Measurements from ENCODE around the gene GNGT2.

GNGT2 gene

DNA sequence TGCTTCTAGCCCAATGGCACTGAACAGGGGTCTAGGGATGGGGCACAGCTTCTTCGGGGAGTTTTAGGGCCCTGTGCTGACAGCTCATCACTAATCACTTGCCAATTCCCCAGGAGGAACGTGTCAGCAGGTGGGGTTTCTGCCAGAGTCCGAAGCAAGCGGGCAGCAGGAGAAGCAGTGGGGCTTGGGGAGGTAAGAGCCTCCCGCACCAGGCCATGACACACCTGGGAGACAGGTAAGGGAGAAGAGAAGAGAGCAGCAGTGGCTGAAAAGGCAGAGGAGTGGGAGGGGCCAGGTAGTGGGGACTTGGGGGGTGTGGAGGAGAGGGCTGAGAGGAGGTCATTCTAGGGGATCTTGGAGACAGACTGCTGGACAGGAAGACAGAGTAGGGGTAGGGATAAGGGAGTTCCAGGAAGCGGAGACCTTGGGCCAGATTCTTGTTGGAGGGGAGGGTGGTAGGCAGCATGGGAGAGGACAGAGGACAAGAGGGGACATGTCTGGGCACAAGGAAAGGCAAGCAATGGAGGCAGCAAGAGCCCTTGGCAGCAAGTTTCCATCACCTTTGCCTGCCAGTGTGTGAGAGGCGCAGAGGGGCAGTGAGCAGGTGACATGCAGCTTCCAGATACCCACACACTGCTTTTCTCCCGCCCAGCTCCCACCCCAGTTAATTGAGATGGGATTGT lies 15.3 kb upstream of the GNGT2 start:
- Mint-ChIP-seq H3K36me3 (ENCODE audit: insufficient read depth) (peaks cover 29% of the 10 kb centered on the region), H3K4me1 (peaks cover 50% of the 10 kb centered on the region), H3K4me3 (no peak overlapping the region), H3K9me3 (no peaks in the 10 kb centered on the region), H3K27me3 (no peaks in the 10 kb centered on the region), H3K27ac (ENCODE audit: low read depth) (no peak overlapping the region)
- DNase-seq (ENCODE audit: low spot score in 2 of 2): no peak
- no peak for ATAC-seq (replicated peaks; ENCODE audit: extremely low read depth, poor library complexity, severe bottlenecking)

DNA sequence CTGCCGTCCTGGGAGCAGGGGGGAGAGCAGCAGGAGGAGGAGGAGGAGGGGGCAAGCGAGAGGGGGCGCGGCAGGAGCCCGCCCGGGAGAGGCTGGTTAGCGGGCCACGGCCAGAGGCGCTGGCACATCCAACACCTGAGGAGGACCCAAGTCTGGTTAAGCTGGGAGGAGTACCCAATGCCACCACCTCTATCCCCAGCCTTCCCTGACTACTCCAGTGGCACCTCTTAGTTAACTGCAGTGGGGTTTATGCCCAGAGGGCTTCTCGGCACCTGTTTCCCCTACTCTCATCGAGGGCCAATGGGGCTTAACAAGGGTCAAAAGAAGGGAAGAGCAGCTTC lies 14.6 kb upstream of the GNGT2 start:
- Mint-ChIP-seq H3K36me3 (ENCODE audit: insufficient read depth) (peaks cover 34% of the 10 kb centered on the region), H3K27me3 (no peaks in the 10 kb centered on the region), H3K4me1 (peaks cover 56% of the 10 kb centered on the region), H3K9me3 (no peaks in the 10 kb centered on the region), H3K4me3 (peak overlapping the region; percentile 77), H3K27ac (ENCODE audit: low read depth) (peak overlapping the region; percentile 79)
- DNase-seq (ENCODE audit: low spot score in 2 of 2) (no peak), ATAC-seq (replicated peaks; ENCODE audit: extremely low read depth, poor library complexity, severe bottlenecking) (no peak)

- peak; percentile 54 for ATAC-seq (replicated peaks; ENCODE audit: extremely low read depth, poor library complexity, severe bottlenecking)
- peak; percentile 47 to 56 for DNase-seq (ENCODE audit: low spot score in 2 of 2)
- Mint-ChIP-seq H3K4me1 (peaks cover 56% of the 10 kb centered on the region), H3K4me3 (peak overlapping the region; percentile 77), H3K9me3 (no peaks in the 10 kb centered on the region), H3K27me3 (no peaks in the 10 kb centered on the region), H3K27ac (ENCODE audit: low read depth) (peak overlapping the region; percentile 79), H3K36me3 (ENCODE audit: insufficient read depth) (peaks cover 39% of the 10 kb centered on the region)
Measured at GRCh38 chr17:49224198-49224996, 14.0 kb upstream of the GNGT2 start.

GRCh38 chr17:49223517-49224197 lies 13.3 kb upstream of the GNGT2 start:
- H3K27ac Mint-ChIP-seq (ENCODE audit: low read depth): peak overlapping the region; percentile 82
- peaks cover 57% of the 10 kb centered on the region for H3K4me1 Mint-ChIP-seq
- ATAC-seq (replicated peaks; ENCODE audit: extremely low read depth, poor library complexity, severe bottlenecking): no peak
- H3K4me3 Mint-ChIP-seq: peak overlapping the region; percentile 77
- DNase-seq (ENCODE audit: low spot score in 2 of 2): peak; percentile 37 to 64
- H3K36me3 Mint-ChIP-seq (ENCODE audit: insufficient read depth): peaks cover 46% of the 10 kb centered on the region
- H3K9me3 Mint-ChIP-seq: no peaks in the 10 kb centered on the region
- no peaks in the 10 kb centered on the region for H3K27me3 Mint-ChIP-seq

- Mint-ChIP-seq H3K4me3 (peak overlapping the region; percentile 77), H3K27ac (ENCODE audit: low read depth) (peak overlapping the region; percentile 82), H3K9me3 (no peaks in the 10 kb centered on the region), H3K4me1 (peaks cover 61% of the 10 kb centered on the region), H3K36me3 (ENCODE audit: insufficient read depth) (peaks cover 49% of the 10 kb centered on the region), H3K27me3 (no peaks in the 10 kb centered on the region)
- DNase-seq (ENCODE audit: low spot score in 2 of 2) (no peak), ATAC-seq (replicated peaks; ENCODE audit: extremely low read depth, poor library complexity, severe bottlenecking) (no peak)
Measured at GRCh38 chr17:49223168-49223516, 12.8 kb upstream of the GNGT2 start.

GRCh38 chr17:49219987-49220386 lies 9.6 kb upstream of the GNGT2 start:
- H3K4me1 Mint-ChIP-seq: peaks cover 73% of the 10 kb centered on the region
- peak overlapping the region; percentile 98 for H3K27ac Mint-ChIP-seq (ENCODE audit: low read depth)
- DNase-seq (ENCODE audit: low spot score in 2 of 2) (no peak), ATAC-seq (replicated peaks; ENCODE audit: extremely low read depth, poor library complexity, severe bottlenecking) (no peak)
- H3K9me3 Mint-ChIP-seq: no peaks in the 10 kb centered on the region
- H3K4me3 Mint-ChIP-seq: peak overlapping the region; percentile 77
- H3K36me3 Mint-ChIP-seq (ENCODE audit: insufficient read depth): peaks cover 60% of the 10 kb centered on the region
- H3K27me3 Mint-ChIP-seq: no peaks in the 10 kb centered on the region

GRCh38 chr17:49218941-49219913 lies 8.9 kb upstream of the GNGT2 start:
- peaks cover 73% of the 10 kb centered on the region for H3K4me1 Mint-ChIP-seq
- no peaks in the 10 kb centered on the region for H3K9me3 Mint-ChIP-seq
- H3K27ac Mint-ChIP-seq (ENCODE audit: low read depth): peak overlapping the region; percentile 98
- H3K36me3 Mint-ChIP-seq (ENCODE audit: insufficient read depth): peaks cover 61% of the 10 kb centered on the region
- DNase-seq (ENCODE audit: low spot score in 2 of 2) (peak; percentile 43 to 73), ATAC-seq (replicated peaks; ENCODE audit: extremely low read depth, poor library complexity, severe bottlenecking) (peak; percentile 80)
- H3K4me3 Mint-ChIP-seq: peak overlapping the region; percentile 77
- H3K27me3 Mint-ChIP-seq: no peaks in the 10 kb centered on the region

DNA sequence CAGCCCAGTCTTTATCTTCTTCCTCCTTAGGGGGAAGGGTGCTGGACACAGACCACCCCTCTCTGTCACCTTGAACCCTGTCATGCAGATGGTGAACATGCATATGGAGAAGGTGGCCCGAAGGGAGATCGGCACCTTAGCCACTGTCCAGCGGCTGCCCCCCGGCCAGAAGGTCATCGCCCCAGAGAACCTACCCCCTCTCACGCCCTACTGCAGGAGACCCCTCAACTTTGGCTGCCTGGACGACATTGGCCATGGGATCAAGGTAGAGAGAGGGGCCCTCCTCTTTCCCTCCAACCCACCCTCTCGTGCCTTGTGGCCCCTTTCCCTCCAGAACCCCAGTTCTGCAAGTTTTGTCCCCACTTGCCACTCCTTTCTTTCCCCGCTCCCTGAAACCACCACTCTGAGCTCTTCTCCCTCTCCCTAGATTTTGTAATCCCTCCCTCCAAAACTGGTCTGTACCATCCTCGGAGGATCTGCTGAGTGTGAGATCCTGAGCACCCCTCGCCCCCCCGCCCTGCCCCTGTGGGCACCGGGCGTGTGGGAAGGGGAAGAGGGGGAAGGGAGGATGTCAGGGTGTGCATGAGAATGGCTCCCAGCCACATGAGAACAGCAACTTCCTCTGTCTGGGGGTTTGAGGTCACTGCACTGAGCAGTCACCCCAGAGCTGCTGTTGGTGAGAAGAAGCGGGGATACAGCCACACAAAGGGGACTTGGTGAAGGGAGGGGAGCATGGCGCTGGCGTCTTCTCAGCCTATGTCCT lies 7.5 kb upstream of the GNGT2 start:
- peak overlapping the region; percentile 77 for H3K4me3 Mint-ChIP-seq
- ATAC-seq (replicated peaks; ENCODE audit: extremely low read depth, poor library complexity, severe bottlenecking) (peak; percentile 88), DNase-seq (ENCODE audit: low spot score in 2 of 2) (peak; percentile 56 to 84)
- no peaks in the 10 kb centered on the region for H3K9me3 Mint-ChIP-seq
- no peaks in the 10 kb centered on the region for H3K27me3 Mint-ChIP-seq
- H3K27ac Mint-ChIP-seq (ENCODE audit: low read depth): peak overlapping the region; percentile 98
- peaks cover 73% of the 10 kb centered on the region for H3K4me1 Mint-ChIP-seq
- H3K36me3 Mint-ChIP-seq (ENCODE audit: insufficient read depth): peaks cover 53% of the 10 kb centered on the region

GRCh38 chr17:49216953-49217650 lies 6.7 kb upstream of the GNGT2 start:
- H3K9me3 Mint-ChIP-seq: no peaks in the 10 kb centered on the region
- peak overlapping the region; percentile 98 for H3K27ac Mint-ChIP-seq (ENCODE audit: low read depth)
- H3K36me3 Mint-ChIP-seq (ENCODE audit: insufficient read depth): peaks cover 46% of the 10 kb centered on the region
- peak overlapping the region; percentile 77 for H3K4me3 Mint-ChIP-seq
- peaks cover 79% of the 10 kb centered on the region for H3K4me1 Mint-ChIP-seq
- ATAC-seq (replicated peaks; ENCODE audit: extremely low read depth, poor library complexity, severe bottlenecking) (no peak), DNase-seq (ENCODE audit: low spot score in 2 of 2) (no peak)
- no peaks in the 10 kb centered on the region for H3K27me3 Mint-ChIP-seq

DNA sequence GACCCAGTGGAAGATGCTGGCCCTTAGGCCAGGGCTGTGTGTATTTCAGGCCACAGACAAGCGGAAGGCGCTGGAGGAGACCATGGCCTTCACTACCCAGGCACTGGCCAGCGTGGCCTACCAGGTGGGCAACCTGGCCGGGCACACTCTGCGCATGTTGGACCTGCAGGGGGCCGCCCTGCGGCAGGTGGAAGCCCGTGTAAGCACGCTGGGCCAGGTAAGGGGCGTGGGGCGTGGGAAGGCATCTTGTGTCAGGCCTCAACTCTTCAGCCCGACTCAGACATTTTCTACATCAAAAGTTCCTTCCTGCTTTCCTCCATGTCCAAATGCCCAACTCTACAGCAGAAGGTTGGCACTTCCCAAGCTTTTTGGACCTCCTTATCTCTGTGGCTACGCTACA lies 6.1 kb upstream of the GNGT2 start:
- Mint-ChIP-seq H3K27ac (ENCODE audit: low read depth) (peak overlapping the region; percentile 98), H3K4me1 (peaks cover 82% of the 10 kb centered on the region), H3K9me3 (no peaks in the 10 kb centered on the region), H3K27me3 (no peaks in the 10 kb centered on the region), H3K36me3 (ENCODE audit: insufficient read depth) (peaks cover 42% of the 10 kb centered on the region), H3K4me3 (peak overlapping the region; percentile 77)
- DNase-seq (ENCODE audit: low spot score in 2 of 2): no peak
- ATAC-seq (replicated peaks; ENCODE audit: extremely low read depth, poor library complexity, severe bottlenecking): no peak

DNA sequence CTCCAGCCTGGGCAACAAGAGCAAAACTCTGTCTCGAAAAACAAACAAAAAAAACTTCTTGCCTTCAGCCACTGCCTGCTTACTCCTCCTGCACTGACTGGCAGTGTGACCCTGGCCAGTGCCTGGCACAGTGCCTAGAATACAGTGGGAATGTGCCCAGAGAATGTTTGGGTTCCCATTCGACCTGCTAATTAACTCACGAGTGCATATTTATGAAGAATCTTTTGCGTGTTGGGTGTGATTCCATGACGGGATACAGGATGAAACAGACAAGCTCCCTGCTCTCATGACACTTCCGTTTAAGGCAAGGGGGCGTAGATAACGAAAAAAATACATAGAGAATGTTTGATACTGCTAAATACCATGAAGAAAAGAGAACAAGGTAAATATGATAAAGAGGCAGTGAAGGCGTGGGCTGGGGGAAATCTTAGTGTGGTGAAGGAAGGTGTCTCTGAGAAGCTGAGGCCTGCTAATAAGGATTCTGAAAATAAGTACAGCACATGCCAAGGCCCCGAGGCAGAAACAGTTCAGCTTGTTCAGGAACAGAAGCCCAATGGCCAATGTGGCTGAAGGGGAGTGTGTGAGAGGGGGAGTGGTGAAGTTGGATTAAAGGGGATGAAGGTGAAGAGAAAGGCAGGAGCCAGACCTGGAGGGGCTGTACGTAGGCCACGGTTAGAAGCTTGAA lies 4.4 kb upstream of the GNGT2 start:
- H3K27ac Mint-ChIP-seq (ENCODE audit: low read depth): peak overlapping the region; percentile 93
- DNase-seq (ENCODE audit: low spot score in 2 of 2) (no peak), ATAC-seq (replicated peaks; ENCODE audit: extremely low read depth, poor library complexity, severe bottlenecking) (no peak)
- H3K27me3 Mint-ChIP-seq: no peaks in the 10 kb centered on the region
- peaks cover 36% of the 10 kb centered on the region for H3K36me3 Mint-ChIP-seq (ENCODE audit: insufficient read depth)
- peaks cover 92% of the 10 kb centered on the region for H3K4me1 Mint-ChIP-seq
- H3K4me3 Mint-ChIP-seq: peak overlapping the region; percentile 96
- no peaks in the 10 kb centered on the region for H3K9me3 Mint-ChIP-seq

Measured in central memory CD8-positive, alpha-beta T cell (primary cell).